Smooth muscle cell of trachea (primary cell): ENCODE results near the gene COL9A3. TPM values are rescaled to one million over a fixed set of nuclear protein-coding genes. Genes with fewer than 3 reads are reported as not detected.

Experiments used
- total RNA-seq: library from RNA; depleted of rRNA; stranded (reverse); fragments of >200 nt; gene quantifications from 2 replicates; pipeline ENCODE4 v1.2.1, GENCODE V29; 2014

The COL9A3 gene
- total RNA-seq: 0.15 and 1.2 TPM in 2 replicates

GRCh38 chr20:62816884-62817873, at the start of gene COL9A3:
TSS of gene COL9A3 (plus strand) at chr20:62817050. CDS start at chr20:62817065, 15 bp downstream.

DNA sequence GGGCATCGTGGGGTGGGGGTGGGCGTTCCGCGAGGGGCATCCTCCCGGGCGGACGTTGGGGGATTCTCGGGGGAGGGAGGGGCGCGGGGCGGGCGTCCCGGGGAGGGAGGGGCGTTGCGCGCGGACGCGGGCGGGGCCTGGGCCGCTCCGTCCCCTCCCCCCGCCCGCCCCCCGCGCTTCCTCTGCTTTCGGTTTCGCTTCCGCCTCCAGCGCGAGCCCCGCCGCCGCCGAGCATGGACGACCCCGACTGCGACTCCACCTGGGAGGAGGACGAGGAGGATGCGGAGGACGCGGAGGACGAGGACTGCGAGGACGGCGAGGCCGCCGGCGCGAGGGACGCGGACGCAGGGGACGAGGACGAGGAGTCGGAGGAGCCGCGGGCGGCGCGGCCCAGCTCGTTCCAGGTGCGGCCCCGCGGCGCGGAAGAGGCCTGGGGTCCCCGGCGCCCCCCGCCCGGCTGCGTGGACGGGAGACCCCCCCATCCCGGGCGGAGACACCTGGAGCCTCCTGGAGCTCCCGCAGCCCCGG, 12.2 kb upstream of the COL9A3 start, which contains the start of gene OGFR:
TSS of gene OGFR (plus strand) at position 209 of the 528 bp plus-strand sequence. CDS start at position 234, 25 bp downstream.

DNA sequence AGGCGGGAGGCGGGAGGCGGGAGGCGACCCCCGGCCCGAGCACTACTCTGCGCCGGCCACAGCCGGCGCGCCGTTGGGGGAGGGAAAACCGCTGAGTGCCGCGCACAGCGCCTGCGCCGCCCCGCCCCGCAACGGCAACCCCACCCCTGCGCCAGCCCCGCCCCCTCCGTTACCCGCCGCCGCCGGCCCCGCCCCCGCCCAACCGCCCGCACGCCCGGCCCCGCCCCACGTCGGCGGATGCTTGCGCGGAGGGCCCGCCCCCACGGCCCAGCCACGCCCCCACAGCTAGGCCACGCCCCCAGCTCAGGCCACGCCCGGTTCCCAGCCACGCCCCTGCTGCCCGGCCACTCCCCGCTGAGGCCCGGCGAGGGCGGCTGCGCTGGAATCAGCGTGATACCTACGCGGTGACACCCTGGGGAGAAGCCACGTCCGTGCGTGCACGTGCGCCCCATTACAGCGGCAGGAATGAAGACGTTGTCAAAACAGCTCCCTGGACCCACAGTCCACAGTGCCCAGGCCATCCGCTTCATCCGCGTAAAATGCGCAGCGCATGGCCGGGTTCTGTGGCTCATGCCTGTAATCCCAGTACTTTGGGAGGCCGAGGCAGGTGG, 45.0 kb downstream of the COL9A3 start, which contains the start of gene TCFL5:
TSS of gene TCFL5 (minus strand) at position 97 of the 611 bp plus-strand sequence. CDS start 152 bp downstream, outside the sequence.

Other genes with a start within 250 kb of the COL9A3 start
- 0.66 and 1.3 TPM in 2 replicates for gene SLCO4A1, start 174.5 kb upstream of the COL9A3 start, total RNA-seq
- 0.66 and 1.3 TPM in 2 replicates for gene NTSR1, start 108.2 kb upstream of the COL9A3 start, total RNA-seq
- 19.5 and 19.8 TPM in 2 replicates for gene MRGBP, start 20.6 kb upstream of the COL9A3 start, total RNA-seq
- gene OGFR, start 12.2 kb upstream of the COL9A3 start, total RNA-seq: 31.4 and 59.0 TPM in 2 replicates
- 19.0 and 20.5 TPM in 2 replicates for gene TCFL5, start 44.8 kb downstream of the COL9A3 start, total RNA-seq
- 44.0 and 47.1 TPM in 2 replicates for gene DIDO1, start 109.5 kb downstream of the COL9A3 start, total RNA-seq
- 26.6 and 32.4 TPM in 2 replicates for gene GID8, start 121.1 kb downstream of the COL9A3 start, total RNA-seq
- 4.8 and 7.4 TPM in 2 replicates for gene SLC17A9, start 135.7 kb downstream of the COL9A3 start, total RNA-seq
- not detected in 2 replicates for gene BHLHE23, start 189.9 kb downstream of the COL9A3 start, total RNA-seq